ENCODE measurements around the gene CALML5.

- TF ChIP-seq CTCF (conservative IDR thresholded peaks at IDR 0.05; ENCODE audit: low read length) (no peak), EZH2phosphoT487 (IDR thresholded peaks at IDR 0.05; ENCODE audit: borderline replicate concordance, low read depth, low read length) (no peak)
Observed at GRCh38 chr10:5538446-5538845, 39.1 kb upstream of the CALML5 start.
